Stimulated activated CD4-positive, alpha-beta T cell treated with anti-CD3 and anti-CD28 coated beads, TNF-alpha, amount 100 ng/mL, for 1 hour (primary cell): ENCODE data around the gene NOL11.
"Not testable (repeated sequence)": the region's sequence is repeated elsewhere in the genome, so short reads cannot be mapped to it uniquely, and the experiment has no call there.

Source experiments
- DNase-seq, 3 donors: peaks; one replicate each; pipeline ENCODE4 v3.0.0-alpha.2; 2020; ENCODE audit warnings: low read depth in 3 of 3, low spot score in 1 of 3

NOL11 gene

GRCh38 chr17:67707442-67707841 is 10.3 kb upstream of the NOL11 start:
- DNase-seq = no peak

DNA sequence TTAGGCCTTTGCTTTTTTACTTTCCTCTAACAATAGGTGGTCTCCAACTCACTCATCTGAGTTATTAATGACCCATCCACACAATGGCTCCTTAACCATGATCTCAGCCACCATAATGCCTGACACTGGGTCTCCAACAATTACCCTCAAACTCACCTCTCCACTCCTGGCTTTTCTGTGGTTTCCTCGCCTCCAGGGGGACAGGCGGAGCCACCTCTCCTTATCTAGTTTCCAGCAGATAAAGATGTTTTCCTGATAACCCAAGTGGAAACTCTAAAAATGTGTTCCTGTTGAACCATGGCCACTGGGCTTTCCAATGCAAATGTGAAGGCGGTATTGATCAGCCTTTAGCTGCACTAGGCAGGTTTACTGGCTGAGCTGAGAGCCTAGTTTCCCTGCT is 9.4 kb upstream of the NOL11 start:
- no peak for DNase-seq

DNA sequence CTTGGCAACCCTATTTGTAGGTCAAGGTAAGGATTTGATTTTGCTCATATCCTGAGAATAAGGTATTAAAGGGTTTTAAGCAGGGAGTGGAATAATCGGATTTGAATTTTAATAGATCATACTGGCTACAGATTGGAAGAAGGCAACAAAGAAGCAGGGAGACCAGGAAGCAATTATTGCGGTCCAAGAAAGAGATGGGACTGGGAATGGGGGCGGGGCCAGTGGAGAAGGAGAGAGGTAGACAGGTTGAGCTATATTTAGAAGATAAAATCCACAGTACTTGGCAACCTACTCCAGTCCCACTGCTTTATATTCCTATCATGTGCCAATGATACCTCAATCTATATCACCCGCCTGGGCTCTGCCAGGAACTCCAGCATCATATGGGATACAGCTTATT is 5.8 kb upstream of the NOL11 start:
- no peak for DNase-seq

- DNase-seq = no peak
Measured at GRCh38 chr17:67712375-67712774, 5.4 kb upstream of the NOL11 start.

DNA sequence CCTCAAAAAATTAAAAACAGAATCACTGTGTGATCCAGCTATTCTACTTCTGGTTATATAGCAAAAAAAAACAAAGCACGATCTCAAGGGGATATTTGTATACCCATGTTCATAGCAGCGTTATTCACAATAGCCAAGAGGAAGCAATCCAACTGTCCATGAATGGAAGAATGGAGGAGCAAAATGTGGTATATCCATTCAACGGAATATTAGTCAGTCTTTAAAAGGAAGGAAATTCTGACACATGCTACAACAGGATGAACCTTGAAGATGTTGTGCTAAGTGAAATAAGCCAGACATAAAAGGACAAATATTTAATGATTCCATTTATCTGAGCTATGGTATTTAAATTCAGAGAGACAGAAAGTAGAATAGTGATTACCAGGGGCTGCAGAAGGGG is 4.6 kb upstream of the NOL11 start:
- DNase-seq = no peak

DNA sequence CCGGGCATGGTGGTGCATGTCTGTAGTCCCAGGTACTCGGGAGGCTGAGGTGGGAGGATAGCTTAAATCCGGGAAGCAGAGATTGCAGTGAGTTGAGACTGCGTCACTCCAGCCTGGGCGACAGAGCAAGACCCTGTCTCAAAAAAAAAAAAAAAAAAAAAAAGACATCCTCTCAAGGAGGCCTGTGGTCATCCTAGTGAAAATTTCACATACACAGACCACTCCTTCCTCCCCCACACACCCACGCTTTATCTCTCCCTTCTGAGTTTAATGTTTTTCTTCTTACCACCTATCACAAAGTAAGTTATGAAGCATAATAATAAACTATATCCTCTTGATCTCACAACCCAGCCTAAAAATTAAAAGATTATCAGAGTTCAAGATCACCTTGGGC is 1.3 kb upstream of the NOL11 start:
- DNase-seq = no peak

DNA sequence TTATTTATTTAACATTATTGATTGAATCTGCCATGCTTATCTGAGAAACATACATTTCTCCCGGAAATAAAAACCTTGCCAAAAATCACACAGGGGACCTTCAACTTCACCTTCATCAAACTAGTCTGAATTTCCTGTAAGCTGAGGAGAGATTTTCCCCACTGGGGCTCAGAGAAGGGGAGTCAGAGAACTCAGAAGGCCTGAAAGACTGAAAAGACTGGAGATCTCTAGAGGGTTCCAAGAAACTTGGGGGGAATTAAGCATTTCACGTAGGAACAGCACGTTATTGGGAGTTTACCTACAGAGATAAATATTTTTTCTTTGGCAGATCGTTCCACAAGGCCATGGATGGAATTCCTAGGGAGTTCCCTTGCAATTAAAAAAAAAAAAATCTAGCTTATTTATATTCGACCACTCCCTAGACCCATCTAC is 528 bp upstream of the NOL11 start:
- no peak for DNase-seq

- peak in 1 of 3 donors; percentile 16 for DNase-seq
Measured at GRCh38 chr17:67718325-67718941, 697 bp downstream of the NOL11 start.

GRCh38 chr17:67725373-67725791 is 7.6 kb downstream of the NOL11 start:
- DNase-seq = no peak

DNA sequence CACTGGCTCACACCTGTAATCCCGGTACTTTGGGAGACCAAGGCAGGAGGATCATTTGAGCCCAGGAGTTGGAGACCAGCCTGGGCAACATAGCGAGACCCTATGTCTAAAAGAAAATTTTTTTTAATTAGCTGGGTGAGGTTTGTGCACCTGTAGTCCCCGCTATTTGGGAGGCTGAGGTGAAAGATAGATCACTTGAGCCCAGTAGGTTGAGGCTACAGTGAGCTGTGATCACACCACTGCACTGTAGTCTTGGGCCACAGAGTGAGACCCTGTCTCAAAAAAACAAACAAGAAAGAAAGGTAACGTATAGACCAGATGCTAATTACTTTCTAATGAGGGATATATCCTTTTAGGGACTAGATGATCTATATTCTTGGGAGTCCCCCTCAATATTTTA is 8.1 kb downstream of the NOL11 start:
- DNase-seq = no peak

DNA sequence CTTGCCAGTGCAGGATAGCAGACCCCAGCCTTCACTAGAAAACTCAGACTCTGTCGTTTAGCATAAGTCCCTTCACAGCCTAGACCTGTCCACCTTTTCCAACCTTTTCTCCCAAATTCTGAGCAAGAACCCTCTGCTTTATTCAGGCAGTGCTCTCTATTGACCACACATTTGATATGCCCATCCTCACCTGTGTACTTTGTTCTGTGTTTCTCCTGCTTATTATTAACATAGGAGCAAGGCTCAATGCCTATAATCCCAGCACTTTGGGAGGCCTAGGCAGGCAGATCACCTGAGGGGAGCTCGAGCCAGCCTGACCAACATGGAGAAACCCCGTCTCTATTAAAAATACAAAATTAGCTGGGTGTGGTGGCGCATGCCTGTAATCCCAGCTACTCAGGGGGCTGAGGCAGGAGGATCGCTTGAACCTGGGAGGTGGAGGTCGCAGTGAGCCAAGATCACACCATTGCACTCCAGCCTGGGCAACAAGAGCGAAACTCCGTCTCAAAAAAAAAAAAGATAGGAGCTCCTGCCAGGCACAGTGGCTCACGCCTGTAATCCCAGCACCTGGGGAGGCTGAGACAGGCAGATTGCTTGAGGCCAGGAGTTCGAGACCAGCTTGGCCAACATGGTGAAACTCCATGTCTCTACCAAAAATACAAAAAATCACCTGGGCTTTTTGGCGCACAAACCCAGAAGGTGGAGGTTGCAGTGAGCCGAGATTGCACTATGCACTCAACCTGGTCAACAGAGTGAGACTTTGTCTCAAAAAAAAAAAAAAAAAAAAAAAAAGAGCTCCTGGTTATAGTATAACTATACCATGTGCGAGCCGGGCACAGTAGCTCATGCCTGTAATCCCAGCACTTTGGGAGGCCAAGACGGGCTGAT is 9.7 kb downstream of the NOL11 start:
- not testable (repeated sequence) for DNase-seq

DNA sequence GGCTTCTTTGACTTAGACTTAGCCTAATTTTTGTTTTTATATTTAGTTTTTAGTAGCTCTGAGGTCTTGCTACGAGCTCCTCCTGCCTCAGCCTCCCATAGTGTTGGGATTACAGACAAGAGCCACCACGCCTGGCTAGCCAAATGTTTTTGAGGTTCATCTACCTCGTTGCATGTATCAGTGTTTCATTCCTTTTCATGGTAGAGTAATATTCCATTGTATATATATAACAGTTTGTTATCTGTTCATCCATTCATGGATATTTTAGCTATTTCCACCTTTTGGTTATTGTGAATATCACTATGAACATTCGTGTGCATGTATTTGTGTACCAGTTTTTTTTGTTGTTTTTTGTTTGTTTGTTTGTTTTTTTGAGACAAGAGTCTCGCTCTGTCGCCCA is 12.2 kb downstream of the NOL11 start:
- DNase-seq = no peak

- DNase-seq = no peak
Measured at GRCh38 chr17:67730731-67731130, 13.0 kb downstream of the NOL11 start.

DNA sequence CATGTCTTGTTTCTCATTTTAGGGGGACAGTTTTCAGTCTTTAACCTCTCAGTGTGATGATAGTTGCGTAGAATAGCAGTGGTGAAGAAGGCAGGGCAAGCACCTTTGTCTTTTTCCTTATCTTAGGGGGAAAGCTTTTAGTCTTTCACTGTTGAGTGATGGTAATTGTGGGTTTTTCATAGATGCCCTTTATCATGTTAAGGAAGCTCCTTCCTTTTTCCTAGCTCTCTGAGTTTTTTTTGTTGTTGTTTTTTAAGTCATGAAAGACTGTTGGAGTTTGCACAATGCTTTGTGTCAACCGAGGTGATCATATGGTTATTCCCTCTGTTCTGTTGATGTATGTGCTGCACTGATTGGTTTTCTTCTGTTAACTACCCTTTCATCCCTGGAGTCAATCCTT is 15.7 kb downstream of the NOL11 start:
- no peak for DNase-seq

DNA sequence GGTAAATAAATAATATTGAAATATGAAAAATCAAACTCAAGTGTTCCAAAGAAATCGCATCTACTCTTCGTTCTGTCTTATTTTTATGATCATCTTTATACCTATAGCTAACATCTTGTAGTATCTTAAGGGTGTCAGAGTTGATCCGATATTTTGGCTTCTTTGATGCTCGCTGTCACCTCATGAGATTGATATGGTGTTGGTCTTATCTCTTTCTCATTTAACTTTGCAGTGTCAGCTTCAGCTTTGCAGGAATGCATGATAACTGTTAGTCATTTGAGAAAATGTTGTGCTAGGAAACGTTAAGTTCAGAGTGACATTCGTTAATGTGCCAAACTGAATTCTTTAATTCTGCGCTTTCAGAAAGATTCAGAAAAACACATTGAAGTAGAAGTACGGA is 19.4 kb downstream of the NOL11 start:
- no peak for DNase-seq

DNA sequence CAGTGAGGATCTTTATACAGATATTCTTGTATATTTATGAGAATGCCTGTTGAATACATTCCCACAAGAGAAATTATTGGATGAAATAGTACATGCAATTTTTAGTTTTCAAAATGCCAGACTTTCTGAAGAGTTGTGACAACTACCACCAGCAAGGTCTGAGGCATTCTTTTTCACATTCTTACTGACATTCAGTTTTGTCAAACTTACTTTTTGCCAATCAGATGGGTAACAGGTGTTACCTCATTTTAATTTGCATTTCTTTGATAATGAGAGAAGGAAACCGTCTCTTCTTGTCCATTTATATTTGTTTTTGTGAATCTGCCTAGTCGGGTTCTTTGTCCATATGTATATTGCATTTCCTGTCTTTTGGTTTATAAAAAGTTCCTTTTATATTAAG is 24.3 kb downstream of the NOL11 start:
- DNase-seq = no peak

GRCh38 chr17:67746704-67747571 is 29.2 kb downstream of the NOL11 start:
- no peak for DNase-seq

DNA sequence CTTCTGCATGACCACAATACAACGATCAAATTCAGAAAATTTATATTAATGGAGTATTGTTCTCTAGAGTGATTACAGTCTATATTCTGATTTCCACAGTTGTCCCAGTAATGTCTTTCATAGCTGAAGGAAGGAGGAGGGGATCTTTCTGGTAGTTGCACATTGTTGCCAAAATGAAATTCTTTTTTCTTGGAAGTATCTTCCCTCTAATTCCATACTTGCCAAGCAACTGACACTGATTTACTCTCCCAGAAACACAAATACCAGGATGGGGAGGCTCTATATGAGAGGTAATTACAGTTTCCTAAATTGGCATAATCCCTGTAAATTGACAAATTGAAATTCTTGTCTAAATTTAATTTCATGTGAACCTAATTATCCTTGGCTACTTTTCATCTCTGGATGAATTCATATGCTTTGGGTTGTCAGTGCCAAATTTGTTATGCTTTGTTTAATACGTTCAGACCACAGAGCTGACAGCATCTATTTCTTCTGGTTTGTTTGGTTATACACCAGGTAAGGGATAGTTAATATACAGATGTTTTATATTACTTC is 30.0 kb downstream of the NOL11 start:
- DNase-seq = no peak

GRCh38 chr17:67750067-67750466 is 32.3 kb downstream of the NOL11 start:
- DNase-seq = no peak

- DNase-seq = no peak
Measured at GRCh38 chr17:67751101-67752074, 33.7 kb downstream of the NOL11 start.
